ENCODE data around the gene ENKD1.

DNA sequence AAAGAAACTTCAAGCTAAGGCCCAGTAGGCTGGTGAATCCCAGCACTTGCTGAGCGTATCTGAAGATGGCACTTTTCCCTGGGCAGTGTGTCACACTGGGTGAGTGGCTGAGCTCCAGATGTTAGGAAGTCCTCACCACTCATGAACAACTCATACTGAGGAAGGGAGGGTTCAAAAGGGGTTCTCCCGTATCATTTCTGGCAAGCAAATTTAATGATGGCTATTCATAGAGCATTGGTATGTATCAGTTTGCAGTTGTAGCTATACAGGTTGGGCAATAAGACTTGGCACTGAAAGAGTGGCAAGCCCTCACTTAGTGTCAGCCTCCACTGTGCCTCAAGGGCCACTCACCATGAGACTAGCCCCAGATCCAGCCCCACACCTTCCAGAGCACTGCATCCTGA is 41.8 kb upstream of the ENKD1 start:
- no peak for TF ChIP-seq POLR2A (IDR thresholded peaks at IDR 0.05)
- TF ChIP-seq, protein P1, sequence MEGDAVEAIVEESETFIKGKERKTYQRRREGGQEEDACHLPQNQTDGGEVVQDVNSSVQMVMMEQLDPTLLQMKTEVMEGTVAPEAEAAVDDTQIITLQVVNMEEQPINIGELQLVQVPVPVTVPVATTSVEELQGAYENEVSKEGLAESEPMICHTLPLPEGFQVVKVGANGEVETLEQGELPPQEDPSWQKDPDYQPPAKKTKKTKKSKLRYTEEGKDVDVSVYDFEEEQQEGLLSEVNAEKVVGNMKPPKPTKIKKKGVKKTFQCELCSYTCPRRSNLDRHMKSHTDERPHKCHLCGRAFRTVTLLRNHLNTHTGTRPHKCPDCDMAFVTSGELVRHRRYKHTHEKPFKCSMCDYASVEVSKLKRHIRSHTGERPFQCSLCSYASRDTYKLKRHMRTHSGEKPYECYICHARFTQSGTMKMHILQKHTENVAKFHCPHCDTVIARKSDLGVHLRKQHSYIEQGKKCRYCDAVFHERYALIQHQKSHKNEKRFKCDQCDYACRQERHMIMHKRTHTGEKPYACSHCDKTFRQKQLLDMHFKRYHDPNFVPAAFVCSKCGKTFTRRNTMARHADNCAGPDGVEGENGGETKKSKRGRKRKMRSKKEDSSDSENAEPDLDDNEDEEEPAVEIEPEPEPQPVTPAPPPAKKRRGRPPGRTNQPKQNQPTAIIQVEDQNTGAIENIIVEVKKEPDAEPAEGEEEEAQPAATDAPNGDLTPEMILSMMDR (IDR thresholded peaks at IDR 0.05): no peak
